ENCODE measurements around the gene EFNA5. TPM values are rescaled to one million over a fixed set of nuclear protein-coding genes. Genes with fewer than 3 reads are reported as not detected.

EFNA5 gene
- total and polyA plus RNA-seq, 2 experiments from 2014 or later: 8.5 to 18.8 TPM

GRCh38 chr5:107385708-107386107, 285.0 kb downstream of the EFNA5 start:
- no peaks in the 10 kb centered on the region for H3K9me3 ChIP-seq (ENCODE audit: low read depth)
- H3K27me3 ChIP-seq: no peaks in the 10 kb centered on the region
- H3K9me2 ChIP-seq (replicated peaks; ENCODE audit: insufficient read depth): peaks cover 3% of the 10 kb centered on the region
- H3K36me3 ChIP-seq (replicated peaks; ENCODE audit: insufficient read depth, low read depth): no peaks in the 10 kb centered on the region
- H3K4me2 ChIP-seq: no peak overlapping the region
- no peak for TF ChIP-seq CTCF (IDR thresholded peaks at IDR 0.05; ENCODE audit: poor library complexity)
- no peak for TF ChIP-seq EZH2phosphoT487 (IDR thresholded peaks at IDR 0.05; ENCODE audit: low read depth, severe bottlenecking, unreplicated experiment)
- no peak for TF ChIP-seq EZH2 (IDR thresholded peaks at IDR 0.05; ENCODE audit: borderline replicate concordance)
- DNase-seq (ENCODE audit: low spot score): no peak
- no peaks in the 10 kb centered on the region for H4K20me1 ChIP-seq (ENCODE audit: insufficient read depth, poor library complexity, severe bottlenecking)
- H3K4me3 ChIP-seq: no peak overlapping the region
- WGBS (ENCODE audit: low lambda C conversion rate, missing lambda C conversion rate): 83% methylated on average over 2 of the region's 2 CpGs
- peaks cover 23% of the 10 kb centered on the region for H3K4me1 ChIP-seq (ENCODE audit: insufficient read depth)
- no peak overlapping the region for H3K27ac ChIP-seq
- peaks cover under 1% of the 10 kb centered on the region for H3K79me2 ChIP-seq
- H2AFZ ChIP-seq: no peak overlapping the region

DNA sequence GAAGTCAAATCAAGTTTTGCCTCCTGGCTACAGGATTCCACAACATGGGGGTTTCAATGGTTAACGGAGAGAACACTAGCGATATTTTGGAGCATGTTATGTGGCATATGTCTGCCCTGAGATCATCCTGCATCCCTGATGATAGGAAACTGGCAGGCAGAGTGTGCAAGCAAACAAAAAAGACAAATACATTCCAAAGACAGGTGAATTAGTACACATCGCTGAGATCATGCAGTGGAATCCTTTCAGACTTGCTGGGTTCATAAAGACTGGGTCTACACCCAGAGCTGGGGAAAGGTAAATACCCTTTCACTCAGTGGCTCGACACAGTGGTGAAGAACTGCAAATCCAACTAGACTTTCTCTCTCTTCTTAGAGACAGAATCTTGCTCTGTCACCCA, 286.5 kb downstream of the EFNA5 start:
- H3K9me3 ChIP-seq (ENCODE audit: low read depth): no peaks in the 10 kb centered on the region
- peaks cover 3% of the 10 kb centered on the region for H3K9me2 ChIP-seq (replicated peaks; ENCODE audit: insufficient read depth)
- H4K20me1 ChIP-seq (ENCODE audit: insufficient read depth, poor library complexity, severe bottlenecking): no peaks in the 10 kb centered on the region
- no peak overlapping the region for H3K4me3 ChIP-seq
- peaks cover 20% of the 10 kb centered on the region for H3K4me1 ChIP-seq (ENCODE audit: insufficient read depth)
- no peaks in the 10 kb centered on the region for H3K36me3 ChIP-seq (replicated peaks; ENCODE audit: insufficient read depth, low read depth)
- no peak for TF ChIP-seq CTCF (IDR thresholded peaks at IDR 0.05; ENCODE audit: poor library complexity)
- TF ChIP-seq EZH2 (IDR thresholded peaks at IDR 0.05; ENCODE audit: borderline replicate concordance): no peak
- TF ChIP-seq EZH2phosphoT487 (IDR thresholded peaks at IDR 0.05; ENCODE audit: low read depth, severe bottlenecking, unreplicated experiment): no peak
- H3K79me2 ChIP-seq: no peaks in the 10 kb centered on the region
- H3K27ac ChIP-seq: no peak overlapping the region
- WGBS (ENCODE audit: low lambda C conversion rate, missing lambda C conversion rate): 88% methylated on average over 4 of the region's 4 CpGs
- H3K27me3 ChIP-seq: no peaks in the 10 kb centered on the region
- DNase-seq (ENCODE audit: low spot score): no peak
- H2AFZ ChIP-seq: no peak overlapping the region
- H3K4me2 ChIP-seq: no peak overlapping the region

DNA sequence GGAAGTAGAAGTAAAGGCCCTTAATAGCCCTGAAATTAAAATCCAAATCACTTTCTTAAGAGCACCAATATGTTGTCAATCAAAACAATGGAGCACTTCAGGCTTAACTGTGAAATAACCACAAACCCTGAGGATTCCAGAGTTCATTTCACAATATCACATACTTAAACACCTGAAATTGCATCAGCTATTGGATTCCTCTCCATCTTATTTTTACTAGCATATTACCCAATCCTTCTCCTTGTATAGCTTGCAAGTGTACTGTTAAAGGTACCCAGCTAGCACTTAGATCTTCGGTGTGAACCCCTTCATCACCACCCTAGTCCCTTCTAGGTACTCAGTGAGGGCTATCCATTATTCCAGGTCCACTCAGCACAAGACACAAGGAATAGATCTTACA, 287.3 kb downstream of the EFNA5 start:
- peaks cover 3% of the 10 kb centered on the region for H3K9me2 ChIP-seq (replicated peaks; ENCODE audit: insufficient read depth)
- no peaks in the 10 kb centered on the region for H3K36me3 ChIP-seq (replicated peaks; ENCODE audit: insufficient read depth, low read depth)
- H4K20me1 ChIP-seq (ENCODE audit: insufficient read depth, poor library complexity, severe bottlenecking): no peaks in the 10 kb centered on the region
- no peak overlapping the region for H3K27ac ChIP-seq
- H3K79me2 ChIP-seq: no peaks in the 10 kb centered on the region
- no peak for DNase-seq (ENCODE audit: low spot score)
- 93% methylated on average over 1 of the region's 1 CpG for WGBS (ENCODE audit: low lambda C conversion rate, missing lambda C conversion rate)
- no peak overlapping the region for H2AFZ ChIP-seq
- H3K9me3 ChIP-seq (ENCODE audit: low read depth): no peaks in the 10 kb centered on the region
- TF ChIP-seq CTCF (IDR thresholded peaks at IDR 0.05; ENCODE audit: poor library complexity) (no peak), EZH2phosphoT487 (IDR thresholded peaks at IDR 0.05; ENCODE audit: low read depth, severe bottlenecking, unreplicated experiment) (no peak), EZH2 (IDR thresholded peaks at IDR 0.05; ENCODE audit: borderline replicate concordance) (no peak)
- no peak overlapping the region for H3K4me3 ChIP-seq
- no peak overlapping the region for H3K4me2 ChIP-seq
- peaks cover 13% of the 10 kb centered on the region for H3K4me1 ChIP-seq (ENCODE audit: insufficient read depth)
- H3K27me3 ChIP-seq: no peaks in the 10 kb centered on the region
